ENCODE results near the gene RERE.

Gene RERE

GRCh38 chr1:8544644-8545043, 272.8 kb downstream of the RERE start:
- DNase-seq (ENCODE audit: low read depth in 2 of 2), result no peak

- no peak for DNase-seq (ENCODE audit: low read depth in 2 of 2)
These were observed 273.5 kb downstream of the RERE start for GRCh38 chr1:8543965-8544364.

- no peak for DNase-seq (ENCODE audit: low read depth in 2 of 2)
These were observed 275.4 kb downstream of the RERE start for GRCh38 chr1:8541961-8542521.

GRCh38 chr1:8540971-8541370, 276.5 kb downstream of the RERE start:
- DNase-seq (ENCODE audit: low read depth in 2 of 2), result no peak

- no peak for DNase-seq (ENCODE audit: low read depth in 2 of 2)
These were observed 277.0 kb downstream of the RERE start for GRCh38 chr1:8540261-8540941.

- no peak for DNase-seq (ENCODE audit: low read depth in 2 of 2)
These were observed 277.8 kb downstream of the RERE start for GRCh38 chr1:8539683-8540082.

- no peak for DNase-seq (ENCODE audit: low read depth in 2 of 2)
These were observed 278.9 kb downstream of the RERE start for GRCh38 chr1:8538502-8538901.

- DNase-seq (ENCODE audit: low read depth in 2 of 2), result no peak
These were observed 279.4 kb downstream of the RERE start for GRCh38 chr1:8537991-8538390.

GRCh38 chr1:8536515-8536914, 280.9 kb downstream of the RERE start:
- no peak for DNase-seq (ENCODE audit: low read depth in 2 of 2)

- DNase-seq (ENCODE audit: low read depth in 2 of 2), result no peak
These were observed 283.5 kb downstream of the RERE start for GRCh38 chr1:8533907-8534306.

GRCh38 chr1:8533124-8533523, 284.3 kb downstream of the RERE start:
- no peak for DNase-seq (ENCODE audit: low read depth in 2 of 2)

GRCh38 chr1:8529901-8530300, 287.5 kb downstream of the RERE start:
- no peak for DNase-seq (ENCODE audit: low read depth in 2 of 2)

- no peak for DNase-seq (ENCODE audit: low read depth in 2 of 2)
These were observed 289.5 kb downstream of the RERE start for GRCh38 chr1:8527941-8528340.

- peak; percentile 15 to 27 for DNase-seq (ENCODE audit: low read depth in 2 of 2)
These were observed 291.7 kb downstream of the RERE start for GRCh38 chr1:8525558-8526275.

GRCh38 chr1:8525216-8525557, 292.3 kb downstream of the RERE start:
- no peak for DNase-seq (ENCODE audit: low read depth in 2 of 2)

GRCh38 chr1:8524627-8525157, 292.7 kb downstream of the RERE start:
- no peak for DNase-seq (ENCODE audit: low read depth in 2 of 2)

GRCh38 chr1:8523666-8524206, 293.7 kb downstream of the RERE start:
- no peak for DNase-seq (ENCODE audit: low read depth in 2 of 2)

- DNase-seq (ENCODE audit: low read depth in 2 of 2), result no peak
These were observed 296.9 kb downstream of the RERE start for GRCh38 chr1:8520483-8520966.

- no peak for DNase-seq (ENCODE audit: low read depth in 2 of 2)
These were observed 298.3 kb downstream of the RERE start for GRCh38 chr1:8519167-8519566.

- no peak for DNase-seq (ENCODE audit: low read depth in 2 of 2)
These were observed 299.0 kb downstream of the RERE start for GRCh38 chr1:8518490-8518801.

- DNase-seq (ENCODE audit: low read depth in 2 of 2), result no peak
These were observed 299.6 kb downstream of the RERE start for GRCh38 chr1:8517661-8518489.

Data from stimulated activated CD8-positive, alpha-beta memory T cell treated with anti-CD3 and anti-CD28 coated beads, Interleukin-2, amount 100 ng/mL, for 1 hour (primary cell).